Transverse colon (tissue), 4 donors: ENCODE results near the gene GRIP2. TPM values are rescaled to one million over a fixed set of nuclear protein-coding genes. Genes with fewer than 3 reads are reported as not detected.

ENCODE experiments used
- DNase-seq: peaks from one replicate; pipeline ENCODE4 v3.0.0-alpha.2; 2019
- H3K27ac ChIP-seq, 4 donors: fragments of 200-600 bp; sonication (generic); 2 replicates each; pipeline ENCODE4 v1.5.1; 2016 to 2018; ENCODE audit warnings: inconsistent platforms in 4 of 4
- H3K27me3 ChIP-seq: fragments of 200-600 bp; sonication (generic); 2 replicates; pipeline ENCODE4 v1.5.1; 2017; ENCODE audit warnings: inconsistent platforms
- H3K36me3 ChIP-seq, 4 donors: fragments of 200-600 bp; sonication (generic); 2 replicates each; pipeline ENCODE4 v1.5.1; 2017 to 2019; ENCODE audit warnings: inconsistent platforms in 4 of 4
- H3K4me1 ChIP-seq, 4 donors: fragments of 200-600 bp; sonication (generic); 2 replicates each; pipeline ENCODE4 v1.5.1; 2017 to 2020; ENCODE audit warnings: inconsistent platforms in 4 of 4
- H3K4me3 ChIP-seq, 4 donors: fragments of 200-600 bp; sonication (generic); 1 replicate in 1 of 4; 2 replicates in 3 of 4; pipeline versions ENCODE4 v1.5.1 to v1.6.1; 2017 to 2019; ENCODE audit warnings: inconsistent platforms in 4 of 4
- H3K9me3 ChIP-seq, 2 donors: fragments of 200-600 bp; sonication (generic); 2 replicates each; pipeline ENCODE4 v1.5.1; 2017 to 2019; ENCODE audit warnings: inconsistent platforms in 2 of 2
- EP300 ChIP-seq: sonication (generic); formaldehyde crosslinking; IDR thresholded peaks from one replicate; pipeline ENCODE4 v1.6.1; 2017; ENCODE audit warnings: antibody characterized with exemption, low read depth
- POLR2A ChIP-seq: fragments of 450-650 bp; IDR thresholded peaks from one replicate; pipeline ENCODE4 v1.6.1; 2016; ENCODE audit warnings: antibody characterized with exemption, mild to moderate bottlenecking, moderate library complexity
- POLR2AphosphoS5 ChIP-seq, 3 donors: sonication (generic); formaldehyde crosslinking; IDR thresholded peaks; one replicate each; pipeline ENCODE4 v1.6.1; 2016; ENCODE audit warnings: antibody characterized with exemption in 3 of 3
- WGBS, 2 donors: methylation state at CpG; one replicate each; pipeline ENCODE4 v1.1.5; 2018; ENCODE audit warnings: low coverage in 1 of 2; 5-methylcytosine and 5-hydroxymethylcytosine counted together
- in situ Hi-C, 4 donors: fragments of 200-750 bp; cut with MboI; loops; one replicate each; pipeline versions ENCODE4 v1.15.0 to v1.15.1; 2017; ENCODE audit warnings: low sequenced_read_pairs in 3 of 4, low pct_ligation_motif_present in 1 of 4, low pct_unique_long_range_greater_than_20kb in 1 of 4
- intact Hi-C: fragments of 100-400 bp; cut with DNase I; formaldehyde crosslinking; loops from one replicate; pipeline ENCODE4 v1.15.1; 2023; ENCODE audit warnings: low total_unique reads
- total RNA-seq, 4 donors: library from RNA; depleted of rRNA; stranded (reverse); fragments of >200 nt; gene quantifications; one replicate each; pipeline ENCODE4 v1.1.0, GENCODE V29; 2016
- TF ChIP-seq, protein P1 (sequence below), 5 experiments: fragments of 200-600 bp in 3 of 5; fragments of 450-650 bp in 2 of 5; sonication (generic) in 3 of 5; IDR thresholded peaks; 1 replicate in 2 of 5; 2 replicates in 3 of 5; pipeline ENCODE4 v1.5.1; 2016 to 2017; ENCODE audit warnings: antibody characterized with exemption in 5 of 5, inconsistent platforms in 3 of 5, mild to moderate bottlenecking in 2 of 5, moderate library complexity in 1 of 5

Gene GRIP2
- total RNA-seq, 4 donors from 2014 or later = 0.27 to 0.40 TPM; not detected in 2

DNA sequence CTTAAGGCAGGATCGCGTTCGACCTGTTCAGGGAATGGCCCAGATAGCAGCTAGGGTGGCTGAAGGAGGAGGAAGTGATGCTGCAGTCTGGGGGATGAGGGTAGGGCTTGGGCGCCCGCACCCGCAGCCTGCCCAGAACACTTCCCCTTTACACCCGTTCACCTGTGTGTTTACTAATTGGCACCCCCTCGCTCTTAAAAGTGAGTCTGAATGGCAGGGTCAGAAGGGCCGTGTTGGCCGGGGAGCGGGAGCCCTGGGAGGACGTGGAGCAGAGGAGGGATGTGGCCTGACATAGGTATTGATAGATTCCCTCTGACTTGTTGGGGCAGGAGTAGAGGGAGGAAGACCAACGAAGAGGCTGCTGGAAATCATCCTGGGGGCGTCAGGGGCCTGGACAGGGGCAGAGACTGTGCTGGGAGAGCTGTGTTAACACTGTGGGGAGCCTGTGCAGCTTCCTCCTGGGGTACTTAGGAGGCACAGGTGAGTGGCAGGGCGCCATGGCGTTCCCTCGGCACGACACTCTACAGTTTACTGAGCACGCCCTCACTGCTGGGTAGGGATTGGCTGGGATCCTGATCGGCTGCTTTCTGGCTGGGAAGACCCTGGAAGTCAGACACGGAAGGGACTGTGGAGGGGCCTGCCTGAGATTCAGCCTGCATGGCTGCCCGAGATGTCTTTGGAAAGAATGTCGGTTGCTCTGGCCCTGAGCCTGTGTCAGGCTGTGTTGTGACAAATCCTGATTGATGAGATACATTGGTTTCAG is 86.1 kb downstream of the GRIP2 start:
- peaks cover 11 to 29% (median 20%) of the 10 kb centered on the region in 4 donors for H3K4me1 ChIP-seq
- 73 to 80% methylated on average over 3 to 23 of the region's 23 CpGs for WGBS, 2 donors
- no peaks in the 10 kb centered on the region for H3K36me3 ChIP-seq
- H3K27me3 ChIP-seq = no peaks in the 10 kb centered on the region
- H3K4me3 ChIP-seq = no peak overlapping the region
- no peak for TF ChIP-seq POLR2AphosphoS5 (IDR thresholded peaks at IDR 0.05)
- no peak for TF ChIP-seq POLR2A
- TF ChIP-seq EP300 = no peak
- TF ChIP-seq, protein P1, sequence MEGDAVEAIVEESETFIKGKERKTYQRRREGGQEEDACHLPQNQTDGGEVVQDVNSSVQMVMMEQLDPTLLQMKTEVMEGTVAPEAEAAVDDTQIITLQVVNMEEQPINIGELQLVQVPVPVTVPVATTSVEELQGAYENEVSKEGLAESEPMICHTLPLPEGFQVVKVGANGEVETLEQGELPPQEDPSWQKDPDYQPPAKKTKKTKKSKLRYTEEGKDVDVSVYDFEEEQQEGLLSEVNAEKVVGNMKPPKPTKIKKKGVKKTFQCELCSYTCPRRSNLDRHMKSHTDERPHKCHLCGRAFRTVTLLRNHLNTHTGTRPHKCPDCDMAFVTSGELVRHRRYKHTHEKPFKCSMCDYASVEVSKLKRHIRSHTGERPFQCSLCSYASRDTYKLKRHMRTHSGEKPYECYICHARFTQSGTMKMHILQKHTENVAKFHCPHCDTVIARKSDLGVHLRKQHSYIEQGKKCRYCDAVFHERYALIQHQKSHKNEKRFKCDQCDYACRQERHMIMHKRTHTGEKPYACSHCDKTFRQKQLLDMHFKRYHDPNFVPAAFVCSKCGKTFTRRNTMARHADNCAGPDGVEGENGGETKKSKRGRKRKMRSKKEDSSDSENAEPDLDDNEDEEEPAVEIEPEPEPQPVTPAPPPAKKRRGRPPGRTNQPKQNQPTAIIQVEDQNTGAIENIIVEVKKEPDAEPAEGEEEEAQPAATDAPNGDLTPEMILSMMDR (IDR thresholded peaks at IDR 0.05) = no peak
- in situ Hi-C loops (loop anchor here in 1 of 4 donors (25.0 kb wide), 1 partner anchor 567 kb away; the partner anchor contains the start of gene WNT7A), intact Hi-C loops (no loop called here)
- peak overlapping the region; percentile 77 to 89 (median 84) for H3K27ac ChIP-seq
- H3K9me3 ChIP-seq = no peaks in the 10 kb centered on the region
- no peak for DNase-seq

DNA sequence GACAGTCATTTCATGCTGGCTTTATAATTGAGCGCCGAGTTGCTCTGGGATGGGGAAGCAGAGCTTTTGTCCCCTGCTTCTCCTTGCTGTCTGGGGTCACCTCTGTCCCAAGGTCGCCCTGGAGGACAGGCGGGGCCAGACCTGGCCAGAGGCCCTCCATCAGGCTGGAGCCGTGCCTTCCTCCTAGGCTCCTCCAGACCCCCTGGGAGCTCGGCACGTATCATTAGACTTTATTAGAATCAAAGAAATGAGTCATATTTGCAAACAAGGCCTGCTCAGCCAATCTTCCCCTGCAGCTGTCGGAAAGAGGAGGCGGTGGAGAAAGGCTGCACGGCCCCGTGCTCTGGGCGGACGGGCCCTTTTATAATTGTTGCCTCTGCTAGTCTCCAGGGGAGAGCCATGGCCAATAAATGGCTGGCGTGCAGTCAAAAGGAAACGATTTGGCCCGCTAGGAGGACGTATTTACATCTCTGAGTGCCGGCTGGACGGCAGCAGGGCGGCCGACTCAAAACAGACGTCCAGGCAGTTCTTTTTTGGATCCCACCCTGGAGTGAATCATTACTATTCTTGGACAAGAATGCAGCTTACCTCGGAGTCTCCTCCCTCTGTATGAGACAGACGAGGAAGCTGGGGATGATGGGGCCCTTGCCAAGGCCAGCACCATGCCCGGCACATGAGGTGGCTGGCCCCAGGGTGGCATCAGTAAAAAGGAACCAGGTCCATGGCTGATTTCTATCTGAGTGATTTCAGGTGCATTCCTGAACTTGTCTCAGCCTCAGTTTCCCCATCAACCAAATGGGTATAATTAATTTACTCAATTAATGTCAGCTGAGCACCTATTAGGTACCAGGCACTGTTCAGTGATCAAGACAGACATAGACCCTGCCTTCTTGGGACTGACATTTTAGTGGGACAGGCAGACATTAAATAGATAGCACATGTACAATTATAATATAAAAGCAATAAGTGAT is 87.1 kb downstream of the GRIP2 start:
- H3K4me1 ChIP-seq = peaks cover 11 to 29% (median 20%) of the 10 kb centered on the region in 4 donors
- H3K9me3 ChIP-seq = no peaks in the 10 kb centered on the region
- no peak overlapping the region for H3K4me3 ChIP-seq
- peak; percentile 89 for DNase-seq
- peak overlapping the region; percentile 77 to 89 (median 84) for H3K27ac ChIP-seq
- H3K27me3 ChIP-seq = no peaks in the 10 kb centered on the region
- in situ Hi-C loops = loop anchor here in 1 of 4 donors (25.0 kb wide), 1 partner anchor 566 kb away; the partner anchor contains the start of gene WNT7A
- H3K36me3 ChIP-seq = no peaks in the 10 kb centered on the region
- intact Hi-C loops = no loop called here
- WGBS, 2 donors = 32 to 33% methylated on average over 5 to 25 of the region's 25 CpGs
- TF ChIP-seq POLR2A (no peak), EP300 (peak; percentile 52), POLR2AphosphoS5 (IDR thresholded peaks at IDR 0.05) (peak; percentile 79 to 84 (median 80))
- TF ChIP-seq, protein P1 (IDR thresholded peaks at IDR 0.05) = peak in 4 of 5 experiments; percentile 8 to 46 (median 31)

DNA sequence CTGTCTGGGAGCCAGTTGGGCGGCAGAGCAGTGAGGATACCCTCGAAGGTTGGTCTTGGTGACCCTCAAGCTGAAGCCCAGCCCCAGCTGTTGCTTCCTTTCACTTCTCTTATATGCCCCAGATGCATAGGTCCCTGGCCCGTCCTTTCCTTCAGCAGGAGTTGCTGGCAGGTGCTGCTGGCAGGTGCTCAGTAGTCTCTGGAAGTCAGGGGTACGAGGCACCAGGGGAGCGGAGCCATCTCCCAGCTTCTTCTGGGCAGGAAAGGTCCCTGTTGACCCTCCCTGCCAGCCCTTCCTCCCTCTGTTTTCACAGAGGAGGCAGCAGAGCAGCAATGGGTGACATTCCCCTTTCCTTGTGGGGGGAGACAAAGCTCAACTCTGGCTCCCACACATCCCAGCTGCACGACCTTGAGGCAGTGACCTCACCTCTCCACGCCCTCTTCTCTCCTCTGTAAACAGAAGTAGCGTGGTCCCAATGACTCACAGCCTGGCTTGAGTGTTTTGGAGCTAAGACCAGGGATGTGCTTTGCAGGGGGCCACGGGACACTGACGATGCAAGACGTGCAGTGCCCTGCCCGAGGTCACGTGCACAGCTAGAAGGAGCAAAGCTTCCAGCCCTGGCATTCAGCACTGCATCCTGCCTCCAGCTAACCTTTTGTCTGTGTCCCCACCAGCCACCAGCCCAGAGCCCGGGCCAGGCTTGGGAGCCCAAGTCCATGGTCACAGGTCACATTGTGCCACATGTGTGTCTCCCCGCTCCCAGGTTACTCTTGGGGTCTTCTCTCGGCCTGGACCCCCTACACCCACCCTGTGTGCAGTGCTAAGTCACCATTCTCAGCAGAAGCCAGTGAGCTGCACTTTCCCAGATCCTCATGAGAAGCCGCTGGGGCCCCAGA is 88.0 kb downstream of the GRIP2 start:
- Histone ChIP-seq H3K36me3 (no peaks in the 10 kb centered on the region), H3K9me3 (no peaks in the 10 kb centered on the region), H3K27ac (peak overlapping the region; percentile 77 to 89 (median 84)), H3K4me3 (no peak overlapping the region), H3K27me3 (no peaks in the 10 kb centered on the region), H3K4me1 (peaks cover 11 to 29% (median 20%) of the 10 kb centered on the region in 4 donors)
- no peak for TF ChIP-seq POLR2A
- TF ChIP-seq POLR2AphosphoS5 (IDR thresholded peaks at IDR 0.05) = peak; percentile 29 to 63 (median 37)
- peak; percentile 51 for DNase-seq
- in situ Hi-C loops (loop anchor here in 1 of 4 donors (25.0 kb wide), 1 partner anchor 565 kb away; the partner anchor contains the start of gene WNT7A), intact Hi-C loops (no loop called here)
- WGBS, 2 donors = 52% methylated on average over 17 of the region's 17 CpGs; no CpG with 5 or more reads in 1 of the 2 donors
